ENCODE data around the gene OR14A2. TPM values are rescaled to one million over a fixed set of nuclear protein-coding genes. Genes with fewer than 3 reads are reported as not detected.

OR14A2 gene
- polyA plus RNA-seq, 2 of the 4 experiments (the other 2 are of a cell fraction) = not detected

GRCh38 chr1:247679639-247680038 lies 68.3 kb downstream of the OR14A2 start, which contains the start of gene OR13G1 (continued):
- TF ChIP-seq CHD2 (IDR thresholded peaks at IDR 0.05; ENCODE audit: low read length, partially characterized antibody) (no peak), HDAC2 (IDR thresholded peaks at IDR 0.05) (no peak), CHD4 (IDR thresholded peaks at IDR 0.05; ENCODE audit: borderline replicate concordance) (no peak)

Other genes with a start within 250 kb of the OR14A2 start
- gene OR2C3, start 211.7 kb downstream of the OR14A2 start, polyA plus RNA-seq (2011; rRNA removed) = not detected in 2 replicates
- gene OR2C3, start 211.7 kb downstream of the OR14A2 start, polyA plus RNA-seq (2017; fragmentation: RNase III; extraction: RNeasy Plus Mini Kit Qiagen cat#74134 plus additional on column Dnase treatment) = not detected in 3 replicates
- gene GCSAML, start 199.0 kb downstream of the OR14A2 start, polyA plus RNA-seq (2011; rRNA removed) = not detected in 2 replicates
- not detected in 3 replicates for gene GCSAML, start 199.0 kb downstream of the OR14A2 start, polyA plus RNA-seq (2017; fragmentation: RNase III; extraction: RNeasy Plus Mini Kit Qiagen cat#74134 plus additional on column Dnase treatment)
- not detected in 2 replicates for gene OR2G2, start 159.8 kb downstream of the OR14A2 start, polyA plus RNA-seq (2011; rRNA removed)
- not detected in 3 replicates for gene OR2G2, start 159.8 kb downstream of the OR14A2 start, polyA plus RNA-seq (2017; fragmentation: RNase III; extraction: RNeasy Plus Mini Kit Qiagen cat#74134 plus additional on column Dnase treatment)
- not detected in 2 replicates for gene OR2G3, start 142.6 kb downstream of the OR14A2 start, polyA plus RNA-seq (2011; rRNA removed)
- gene OR2G3, start 142.6 kb downstream of the OR14A2 start, polyA plus RNA-seq (2017; fragmentation: RNase III; extraction: RNeasy Plus Mini Kit Qiagen cat#74134 plus additional on column Dnase treatment) = not detected in 3 replicates
- not detected in 2 replicates for gene OR13G1, start 68.4 kb downstream of the OR14A2 start, polyA plus RNA-seq (2011; rRNA removed)
- not detected in 3 replicates for gene OR13G1, start 68.4 kb downstream of the OR14A2 start, polyA plus RNA-seq (2017; fragmentation: RNase III; extraction: RNeasy Plus Mini Kit Qiagen cat#74134 plus additional on column Dnase treatment)
- not detected in 2 replicates for gene OR6F1, start 31.5 kb downstream of the OR14A2 start, polyA plus RNA-seq (2011; rRNA removed)
- not detected in 3 replicates for gene OR6F1, start 31.5 kb downstream of the OR14A2 start, polyA plus RNA-seq (2017; fragmentation: RNase III; extraction: RNeasy Plus Mini Kit Qiagen cat#74134 plus additional on column Dnase treatment)
- gene OR14K1, start 9.5 kb downstream of the OR14A2 start, polyA plus RNA-seq (2011; rRNA removed) = not detected in 2 replicates
- not detected in 3 replicates for gene OR14K1, start 9.5 kb downstream of the OR14A2 start, polyA plus RNA-seq (2017; fragmentation: RNase III; extraction: RNeasy Plus Mini Kit Qiagen cat#74134 plus additional on column Dnase treatment)
- not detected in 2 replicates for gene OR1C1, start 12.4 kb upstream of the OR14A2 start, polyA plus RNA-seq (2011; rRNA removed)
- not detected in 3 replicates for gene OR1C1, start 12.4 kb upstream of the OR14A2 start, polyA plus RNA-seq (2017; fragmentation: RNase III; extraction: RNeasy Plus Mini Kit Qiagen cat#74134 plus additional on column Dnase treatment)
- gene OR14A16, start 76.0 kb upstream of the OR14A2 start, polyA plus RNA-seq (2011; rRNA removed) = not detected in 2 replicates
- not detected in 3 replicates for gene OR14A16, start 76.0 kb upstream of the OR14A2 start, polyA plus RNA-seq (2017; fragmentation: RNase III; extraction: RNeasy Plus Mini Kit Qiagen cat#74134 plus additional on column Dnase treatment)
- not detected in 2 replicates for gene OR11L1, start 93.8 kb upstream of the OR14A2 start, polyA plus RNA-seq (2011; rRNA removed)
- not detected in 3 replicates for gene OR11L1, start 93.8 kb upstream of the OR14A2 start, polyA plus RNA-seq (2017; fragmentation: RNase III; extraction: RNeasy Plus Mini Kit Qiagen cat#74134 plus additional on column Dnase treatment)
- gene TRIM58, start 109.0 kb upstream of the OR14A2 start, polyA plus RNA-seq (2011; rRNA removed) = not detected in 2 replicates
- not detected in 3 replicates for gene TRIM58, start 109.0 kb upstream of the OR14A2 start, polyA plus RNA-seq (2017; fragmentation: RNase III; extraction: RNeasy Plus Mini Kit Qiagen cat#74134 plus additional on column Dnase treatment)
- not detected in 2 replicates for gene OR2W3, start 147.4 kb upstream of the OR14A2 start, polyA plus RNA-seq (2011; rRNA removed)
- not detected in 3 replicates for gene OR2W3, start 147.4 kb upstream of the OR14A2 start, polyA plus RNA-seq (2017; fragmentation: RNase III; extraction: RNeasy Plus Mini Kit Qiagen cat#74134 plus additional on column Dnase treatment)
- gene OR2T8, start 172.1 kb upstream of the OR14A2 start, polyA plus RNA-seq (2011; rRNA removed) = not detected in 2 replicates
- gene OR2T8, start 172.1 kb upstream of the OR14A2 start, polyA plus RNA-seq (2017; fragmentation: RNase III; extraction: RNeasy Plus Mini Kit Qiagen cat#74134 plus additional on column Dnase treatment) = not detected in 3 replicates
- gene OR2AJ1, start 176.7 kb upstream of the OR14A2 start, polyA plus RNA-seq (2011; rRNA removed) = not detected in 2 replicates
- gene OR2AJ1, start 176.7 kb upstream of the OR14A2 start, polyA plus RNA-seq (2017; fragmentation: RNase III; extraction: RNeasy Plus Mini Kit Qiagen cat#74134 plus additional on column Dnase treatment) = not detected in 3 replicates
- not detected in 2 replicates for gene OR2L8, start 200.7 kb upstream of the OR14A2 start, polyA plus RNA-seq (2011; rRNA removed)
- gene OR2L8, start 200.7 kb upstream of the OR14A2 start, polyA plus RNA-seq (2017; fragmentation: RNase III; extraction: RNeasy Plus Mini Kit Qiagen cat#74134 plus additional on column Dnase treatment) = not detected in 3 replicates
- not detected in 2 replicates for gene OR2AK2, start 217.1 kb upstream of the OR14A2 start, polyA plus RNA-seq (2011; rRNA removed)
- not detected in 3 replicates for gene OR2AK2, start 217.1 kb upstream of the OR14A2 start, polyA plus RNA-seq (2017; fragmentation: RNase III; extraction: RNeasy Plus Mini Kit Qiagen cat#74134 plus additional on column Dnase treatment)